GM12878 (cell line): ENCODE data around the gene COQ8B. TPM values are rescaled to one million over a fixed set of nuclear protein-coding genes. Genes with fewer than 3 reads are reported as not detected.

ENCODE experiments used
- ASH2L ChIP-seq: fragments of 300-600, 200-600 bp; sonication (generic); IDR thresholded peaks from 2 replicates; pipeline ENCODE4 v1.6.1; 2017; ENCODE audit warnings: low read depth, mild to moderate bottlenecking, borderline replicate concordance
- BHLHE40 ChIP-seq, 2 experiments: fragments of 450-650 bp in 1 of 2; IDR thresholded peaks; 2 replicates each; pipeline ENCODE4 v1.6.1; 2011 to 2017; ENCODE audit warnings: low read depth in 2 of 2, borderline replicate concordance in 1 of 2, improper control_type of control experiment in 1 of 2, low read length in 1 of 2, mild to moderate bottlenecking in 1 of 2
- CREB1 ChIP-seq: IDR thresholded peaks from 2 replicates; pipeline ENCODE4 v1.6.1; 2012; ENCODE audit warnings: low read depth, mild to moderate bottlenecking, inconsistent platforms
- DPF2 ChIP-seq: fragments of 450-650 bp; IDR thresholded peaks from 2 replicates; pipeline ENCODE4 v1.6.1; 2017; ENCODE audit warnings: mild to moderate bottlenecking
- EP300 ChIP-seq, 2 experiments: fragments of 150-350 bp in 1 of 2; IDR thresholded peaks; 2 replicates each; pipeline ENCODE4 v1.6.1; 2011 to 2012; ENCODE audit warnings: low read depth in 2 of 2, low read length in 2 of 2, borderline replicate concordance in 1 of 2, improper control_type of control experiment in 1 of 2, inconsistent platforms in 1 of 2; ENCODE audit not compliant: control insufficient read depth in 1 of 2
- EZH2 ChIP-seq: IDR thresholded peaks from 2 replicates; pipeline ENCODE4 v1.6.1; 2012; ENCODE audit warnings: low read depth, mild to moderate bottlenecking, control low read depth, inconsistent platforms, low read length, borderline replicate concordance; ENCODE audit not compliant: control insufficient read depth
- HDAC2 ChIP-seq: fragments of 200-600 bp; sonication (generic); IDR thresholded peaks from 2 replicates; pipeline ENCODE4 v1.6.1; 2017
- NBN ChIP-seq: fragments of 450-650 bp; IDR thresholded peaks from 2 replicates; pipeline ENCODE4 v1.6.1; 2016
- PAX5 ChIP-seq: IDR thresholded peaks from 2 replicates; pipeline ENCODE4 v1.6.1; 2011; ENCODE audit warnings: low read depth, low read length, borderline replicate concordance
- POLR2AphosphoS2 ChIP-seq: IDR thresholded peaks from 2 replicates; pipeline ENCODE4 v1.6.1; 2011; ENCODE audit warnings: low read depth, mild to moderate bottlenecking, low read length, improper control_type of control experiment, moderate library complexity
- RAD51 ChIP-seq: fragments of 450-650 bp; IDR thresholded peaks from 2 replicates; pipeline ENCODE4 v1.6.1; 2016; ENCODE audit warnings: moderate library complexity, mild to moderate bottlenecking, inconsistent platforms
- RFX5 ChIP-seq: IDR thresholded peaks from 2 replicates; pipeline ENCODE4 v1.6.1; 2011; ENCODE audit warnings: low read depth, low read length, improper control_type of control experiment
- RUNX3 ChIP-seq: IDR thresholded peaks from 2 replicates; pipeline ENCODE4 v1.6.1; 2012; ENCODE audit warnings: low read length, inconsistent platforms
- SIX5 ChIP-seq: IDR thresholded peaks from 2 replicates; pipeline ENCODE4 v1.6.1; 2011; ENCODE audit warnings: mild to moderate bottlenecking, low read depth, low read length, moderate library complexity; ENCODE audit not compliant: severe bottlenecking
- SMARCA5 ChIP-seq: fragments of 450-650 bp; IDR thresholded peaks from 2 replicates; pipeline ENCODE4 v1.6.1; 2017; ENCODE audit warnings: mild to moderate bottlenecking
- SMC3 ChIP-seq: IDR thresholded peaks from 2 replicates; pipeline ENCODE4 v1.6.1; 2011; ENCODE audit warnings: low read length, improper control_type of control experiment, borderline replicate concordance
- SPI1 ChIP-seq: IDR thresholded peaks from 2 replicates; pipeline ENCODE4 v1.6.1; 2011; ENCODE audit warnings: low read depth, mild to moderate bottlenecking, low read length, moderate library complexity, borderline replicate concordance; ENCODE audit not compliant: insufficient read depth
- TAF1 ChIP-seq: IDR thresholded peaks from 2 replicates; pipeline ENCODE4 v1.6.1; 2011; ENCODE audit warnings: mild to moderate bottlenecking, low read depth, low read length, borderline replicate concordance
- TARDBP ChIP-seq: IDR thresholded peaks from 2 replicates; pipeline ENCODE4 v1.6.1; 2016; ENCODE audit warnings: borderline replicate concordance
- TBL1XR1 ChIP-seq: IDR thresholded peaks from 2 replicates; pipeline ENCODE4 v1.6.1; 2012; ENCODE audit warnings: low read depth, low read length, improper control_type of control experiment
- TCF12 ChIP-seq: IDR thresholded peaks from 2 replicates; pipeline ENCODE4 v1.6.1; 2011; ENCODE audit warnings: low read depth, mild to moderate bottlenecking, low read length
- YBX1 ChIP-seq: fragments of 450-650 bp; IDR thresholded peaks from 2 replicates; pipeline ENCODE4 v1.6.1; 2016; ENCODE audit warnings: antibody characterized with exemption
- ZNF217 ChIP-seq: fragments of 450-650 bp; IDR thresholded peaks from 2 replicates; pipeline ENCODE4 v1.6.1; 2017; ENCODE audit warnings: antibody characterized with exemption, mild to moderate bottlenecking
- ZNF622 ChIP-seq: fragments of 450-650 bp; IDR thresholded peaks from 2 replicates; pipeline ENCODE4 v1.6.1; 2017; ENCODE audit warnings: mild to moderate bottlenecking, inconsistent platforms
- polyA plus RNA-seq, 11 experiments: library from polyadenylated mRNA; depleted of rRNA in 4 of 11; unstranded in 6 of 11; stranded (reverse) in 5 of 11; fragments of >200 nt; fragmentation: Nextera tagmentation in 4 of 11; fragmentation: Illumina TruSeq in 1 of 11; extraction: Ambion mirVana in 4 of 11; extraction: Trizol in 1 of 11; gene quantifications; 1 replicate in 1 of 11; 2 replicates in 10 of 11; pipeline versions ENCODE4 v1.2.1 to v1.2.3, GENCODE V29; 2011 to 2016; ENCODE audit warnings: inconsistent platforms in 2 of 11, missing spikeins in 2 of 11, low read depth in 1 of 11
- total RNA-seq, 4 experiments: library from RNA; depleted of rRNA in 3 of 4; stranded (reverse); fragments of >200 nt in 3 of 4; fragmentation: Illumina TruSeq in 1 of 4; extraction: Trizol in 1 of 4; gene quantifications; 2 replicates each; pipeline versions ENCODE4 v1.2.1 to v1.2.3, GENCODE V29; 2013 to 2021
- TF ChIP-seq, protein P1 (sequence below): fragments of 450-650 bp; IDR thresholded peaks from 2 replicates; pipeline ENCODE4 v1.6.1; 2016; ENCODE audit warnings: mild to moderate bottlenecking
- TF ChIP-seq, protein P2 (sequence below): IDR thresholded peaks from 2 replicates; pipeline ENCODE4 v1.6.1; 2011; ENCODE audit warnings: borderline replicate concordance, low read depth, mild to moderate bottlenecking, moderate library complexity, low read length; ENCODE audit not compliant: insufficient read depth, poor library complexity, severe bottlenecking
- TF ChIP-seq, protein P3 (sequence below): IDR thresholded peaks from 2 replicates; pipeline ENCODE4 v1.6.1; 2011; ENCODE audit warnings: mild to moderate bottlenecking, low read depth, low read length, moderate library complexity; ENCODE audit not compliant: insufficient replicate concordance

Gene COQ8B
- total and polyA plus RNA-seq, 10 of the 15 experiments (the other 5 are each of a cell fraction or from before 2014, with no cell fraction given): 0.39 to 37.1 (median 16.8) TPM

DNA sequence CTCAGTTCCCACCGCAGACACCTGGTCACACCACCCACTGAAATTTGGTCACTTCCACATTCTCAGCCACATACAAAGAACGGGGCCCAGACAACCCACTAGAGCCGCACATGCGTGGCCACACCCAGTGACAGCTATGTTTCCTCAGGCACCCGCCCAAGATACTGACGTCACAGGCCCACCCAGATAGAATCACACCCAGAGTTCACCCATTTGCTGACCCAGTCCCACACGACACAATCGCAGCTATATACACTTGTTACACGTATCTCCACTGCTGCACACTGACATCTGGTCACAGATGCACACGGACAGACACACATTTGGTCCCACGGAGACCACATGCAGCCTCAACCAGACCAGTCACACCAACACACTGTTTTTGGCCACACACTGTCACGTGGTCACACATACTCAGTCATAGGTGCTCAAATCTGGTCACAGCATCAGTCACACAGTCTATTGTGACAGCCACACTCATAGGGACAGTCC, 29.1 kb downstream of the COQ8B start (continued):
- TF ChIP-seq SIX5 (no peak), TBL1XR1 (0 out of 2 replicates have a peak, but pooled peaks have one; percentile 47), NBN (no peak), TARDBP (no peak), RUNX3 (peak; percentile 86), EZH2 (no peak), CREB1 (peak; percentile 65; the same call in 1 of the 2 replicates), YBX1 (no peak), TCF12 (peak; percentile 65; the same call in 1 of the 2 replicates), TAF1 (no peak), SPI1 (peak; percentile 80), DPF2 (0 out of 2 replicates have a peak, but pooled peaks have one; percentile 64), HDAC2 (no peak), PAX5 (peak; percentile 63; the same call in 1 of the 2 replicates), BHLHE40 (IDR thresholded peaks at IDR 0.05; ENCODE audit: borderline replicate concordance in 1 of 2, low read depth in 2 of 2, low read length in 1 of 2) (peak; percentile 78 to 81; a peak in 2 of 4 replicates), ASH2L (no peak), ZNF217 (no peak), ZNF622 (no peak), RAD51 (peak; percentile 75), SMC3 (no peak), EP300 (IDR thresholded peaks at IDR 0.05; ENCODE audit: borderline replicate concordance in 1 of 2, control insufficient read depth in 1 of 2, low read depth in 2 of 2, low read length in 2 of 2) (0 out of 4 replicates have a peak, but pooled peaks of 1 of the 2 experiments have one; percentile 33), SMARCA5 (0 out of 2 replicates have a peak, but pooled peaks have one; percentile 61), POLR2AphosphoS2 (no peak), RFX5 (no peak)
- TF ChIP-seq, protein P1, sequence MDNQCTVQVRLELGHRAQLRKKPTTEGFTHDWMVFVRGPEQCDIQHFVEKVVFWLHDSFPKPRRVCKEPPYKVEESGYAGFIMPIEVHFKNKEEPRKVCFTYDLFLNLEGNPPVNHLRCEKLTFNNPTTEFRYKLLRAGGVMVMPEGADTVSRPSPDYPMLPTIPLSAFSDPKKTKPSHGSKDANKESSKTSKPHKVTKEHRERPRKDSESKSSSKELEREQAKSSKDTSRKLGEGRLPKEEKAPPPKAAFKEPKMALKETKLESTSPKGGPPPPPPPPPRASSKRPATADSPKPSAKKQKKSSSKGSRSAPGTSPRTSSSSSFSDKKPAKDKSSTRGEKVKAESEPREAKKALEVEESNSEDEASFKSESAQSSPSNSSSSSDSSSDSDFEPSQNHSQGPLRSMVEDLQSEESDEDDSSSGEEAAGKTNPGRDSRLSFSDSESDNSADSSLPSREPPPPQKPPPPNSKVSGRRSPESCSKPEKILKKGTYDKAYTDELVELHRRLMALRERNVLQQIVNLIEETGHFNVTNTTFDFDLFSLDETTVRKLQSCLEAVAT: peak; percentile 75
- TF ChIP-seq, protein P2, sequence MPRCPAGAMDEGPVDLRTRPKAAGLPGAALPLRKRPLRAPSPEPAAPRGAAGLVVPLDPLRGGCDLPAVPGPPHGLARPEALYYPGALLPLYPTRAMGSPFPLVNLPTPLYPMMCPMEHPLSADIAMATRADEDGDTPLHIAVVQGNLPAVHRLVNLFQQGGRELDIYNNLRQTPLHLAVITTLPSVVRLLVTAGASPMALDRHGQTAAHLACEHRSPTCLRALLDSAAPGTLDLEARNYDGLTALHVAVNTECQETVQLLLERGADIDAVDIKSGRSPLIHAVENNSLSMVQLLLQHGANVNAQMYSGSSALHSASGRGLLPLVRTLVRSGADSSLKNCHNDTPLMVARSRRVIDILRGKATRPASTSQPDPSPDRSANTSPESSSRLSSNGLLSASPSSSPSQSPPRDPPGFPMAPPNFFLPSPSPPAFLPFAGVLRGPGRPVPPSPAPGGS: peak; percentile 80
- TF ChIP-seq, protein P3, sequence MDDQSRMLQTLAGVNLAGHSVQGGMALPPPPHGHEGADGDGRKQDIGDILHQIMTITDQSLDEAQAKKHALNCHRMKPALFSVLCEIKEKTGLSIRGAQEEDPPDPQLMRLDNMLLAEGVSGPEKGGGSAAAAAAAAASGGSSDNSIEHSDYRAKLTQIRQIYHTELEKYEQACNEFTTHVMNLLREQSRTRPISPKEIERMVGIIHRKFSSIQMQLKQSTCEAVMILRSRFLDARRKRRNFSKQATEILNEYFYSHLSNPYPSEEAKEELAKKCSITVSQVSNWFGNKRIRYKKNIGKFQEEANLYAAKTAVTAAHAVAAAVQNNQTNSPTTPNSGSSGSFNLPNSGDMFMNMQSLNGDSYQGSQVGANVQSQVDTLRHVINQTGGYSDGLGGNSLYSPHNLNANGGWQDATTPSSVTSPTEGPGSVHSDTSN: peak; percentile 67
